ENCODE data around the gene RAP1GAP.

DNA sequence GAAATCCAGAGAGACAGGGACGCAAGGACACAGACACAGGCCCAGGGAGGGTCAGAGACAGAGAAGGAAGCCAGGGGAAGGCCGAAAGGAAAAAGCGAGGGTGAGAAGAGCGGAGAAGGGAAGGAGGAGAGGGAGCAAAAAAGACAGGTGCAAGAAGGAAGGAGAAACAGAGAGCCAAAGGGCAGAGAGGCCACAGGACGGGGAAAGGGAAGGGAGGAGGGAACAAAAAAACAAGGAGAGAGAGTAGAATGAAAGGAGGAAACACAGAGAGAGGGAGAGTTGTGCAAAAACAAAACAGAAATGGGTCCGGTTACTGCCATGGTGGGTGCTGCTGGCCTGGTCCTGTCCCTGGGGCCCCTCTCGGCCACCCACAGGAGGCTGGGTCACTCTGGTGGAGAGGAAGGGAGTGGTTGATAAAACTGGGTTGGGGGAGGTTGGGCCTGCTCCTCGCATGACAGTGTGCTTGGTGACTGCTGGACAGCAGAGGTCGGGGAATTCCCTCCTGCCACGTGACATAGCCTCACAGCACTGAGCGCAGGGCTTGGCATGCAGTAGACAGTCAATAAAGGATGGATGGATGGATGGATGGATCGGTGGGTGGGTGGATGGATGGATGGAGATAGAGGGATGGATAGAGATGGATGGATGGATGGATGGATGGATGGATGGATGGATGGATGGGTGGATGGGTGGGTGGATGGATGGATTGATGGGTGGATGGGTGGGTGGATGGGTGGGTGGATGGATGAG, 64.8 kb downstream of the RAP1GAP start:
- TF ChIP-seq EZH2 (IDR thresholded peaks at IDR 0.05; ENCODE audit: insufficient read depth, poor library complexity, severe bottlenecking), result no peak
- TF ChIP-seq EZH2phosphoT487 (IDR thresholded peaks at IDR 0.05; ENCODE audit: insufficient read depth, low read depth), result no peak
